Measurements from ENCODE around the gene SF3B3. TPM values are rescaled to one million over a fixed set of nuclear protein-coding genes. Genes with fewer than 3 reads are reported as not detected.
A peak's percentile ranks its signal among the peaks of the same experiment; 100 is the strongest.

SF3B3 gene
- total and polyA plus RNA-seq, 10 of the 15 experiments (the other 5 are each of a cell fraction or from before 2014, with no cell fraction given) = 134 to 453 (median 215) TPM

- no peaks in the 10 kb centered on the region for H3K27me3 ChIP-seq (replicated peaks in 1 of 2; ENCODE audit: control insufficient read depth in 2 of 2, insufficient read depth in 2 of 2, low read length in 1 of 2)
- peaks cover 26 to 28% of the 10 kb centered on the region in 2 experiments for H3K36me3 ChIP-seq (ENCODE audit: control insufficient read depth in 2 of 2, insufficient read depth in 2 of 2, low read length in 1 of 2)
- H3K27ac ChIP-seq (ENCODE audit: control insufficient read depth, insufficient read depth) = no peak overlapping the region
- no peak overlapping the region for H3K4me2 ChIP-seq (ENCODE audit: control insufficient read depth, insufficient read depth)
- H2AFZ ChIP-seq (ENCODE audit: control insufficient read depth, low read depth, low read length) = no peak overlapping the region
- intact Hi-C loops (cut with micrococcal nuclease; ENCODE audit: unreplicated experiment) (no loop called here), in situ Hi-C loops (cut with MboI) (no loop called here)
- no peak for TF ChIP-seq NKRF (conservative IDR thresholded peaks at IDR 0.05)
- DNase-seq (ENCODE audit: low read depth, low spot score) (no peak), ATAC-seq (no peak), FAIRE-seq (no peak)
- H3K9me3 ChIP-seq (replicated peaks; ENCODE audit: control insufficient read depth, insufficient read depth, low read length) = no peaks in the 10 kb centered on the region
- no peaks in the 10 kb centered on the region for H4K20me1 ChIP-seq (ENCODE audit: control insufficient read depth, insufficient read depth)
- BruUV-seq (replicated peaks) = no TSS peak
- peaks cover 11% of the 10 kb centered on the region for H3K4me1 ChIP-seq (ENCODE audit: control insufficient read depth, insufficient read depth, low read length)
- no peak overlapping the region for H3K4me3 ChIP-seq
- SMC1A ChIA-PET (ENCODE audit: uncharacterized antibody, unreplicated experiment) = interaction anchor here (1.1 to 2.4 kb wide), 6 partner anchors 13 to 51 kb away, joined by 3 to 22 read pairs (median 4); partner anchors contain the start of gene ST3GAL2
- CTCF ChIA-PET = interaction anchor here (1.5 kb wide), 1 partner anchor 87 kb away, joined by 4 read pairs; no protein-coding TSS in a partner anchor
- POLR2A ChIA-PET = no interaction called here
- RAD21 ChIA-PET (ENCODE audit: unreplicated experiment) = interaction anchor here (1.3 kb wide), 2 partner anchors 27 to 55 kb away, joined by 7 read pairs; partner anchors contain the start of gene FCSK
- no peaks in the 10 kb centered on the region for H3K79me2 ChIP-seq (ENCODE audit: control insufficient read depth, insufficient read depth, low read length)
- H3K9ac ChIP-seq (ENCODE audit: control insufficient read depth, insufficient read depth, low read length) = no peak overlapping the region
- 93% methylated on average over 5 of the region's 5 CpGs for WGBS (ENCODE audit: insufficient coverage, insufficient replicate concordance, low lambda C conversion rate, missing lambda C conversion rate)
Observed at GRCh38 chr16:70482624-70483023, 41.0 kb upstream of the SF3B3 start.

GRCh38 chr16:70483426-70483825, 40.2 kb upstream of the SF3B3 start:
- FAIRE-seq (peak; percentile 61), ATAC-seq (peak; percentile 89), DNase-seq (ENCODE audit: low read depth, low spot score) (peak; percentile 59)
- ChIA-PET SMC1A (ENCODE audit: uncharacterized antibody, unreplicated experiment) (interaction anchor here (0.7 to 2.4 kb wide), 18 partner anchors 9 to 102 kb away, joined by 3 to 22 read pairs (median 4); partner anchors contain the start of genes COG4 and ST3GAL2), CTCF (interaction anchor here (0.6 to 1.8 kb wide), 18 partner anchors 11 to 128 kb away, joined by 3 to 8 read pairs (median 4); partner anchors contain the start of genes COG4, FCSK and SF3B3), RAD21 (ENCODE audit: unreplicated experiment) (interaction anchor here (0.8 to 1.8 kb wide), 11 partner anchors 28 to 114 kb away, joined by 3 to 8 read pairs (median 4); partner anchors contain the start of genes FCSK and ST3GAL2), POLR2A (interaction anchor here (0.6 to 2.2 kb wide), 6 partner anchors 30 to 103 kb away, joined by 3 to 8 read pairs (median 4); partner anchors contain the start of gene ST3GAL2)
- H3K4me1 ChIP-seq (ENCODE audit: control insufficient read depth, insufficient read depth, low read length) = peaks cover 9% of the 10 kb centered on the region
- intact Hi-C loops (cut with micrococcal nuclease; ENCODE audit: unreplicated experiment) = no loop called here
- H3K4me2 ChIP-seq (ENCODE audit: control insufficient read depth, insufficient read depth) = no peak overlapping the region
- H3K9ac ChIP-seq (ENCODE audit: control insufficient read depth, insufficient read depth, low read length) = no peak overlapping the region
- no peak overlapping the region for H3K4me3 ChIP-seq
- in situ Hi-C loops (cut with MboI) = no loop called here
- H3K27ac ChIP-seq (ENCODE audit: control insufficient read depth, insufficient read depth) = peak overlapping the region; percentile 46
- H3K27me3 ChIP-seq (replicated peaks in 1 of 2; ENCODE audit: control insufficient read depth in 2 of 2, insufficient read depth in 2 of 2, low read length in 1 of 2) = no peaks in the 10 kb centered on the region
- H2AFZ ChIP-seq (ENCODE audit: control insufficient read depth, low read depth, low read length) = no peak overlapping the region
- no peaks in the 10 kb centered on the region for H3K79me2 ChIP-seq (ENCODE audit: control insufficient read depth, insufficient read depth, low read length)
- H3K9me3 ChIP-seq (replicated peaks; ENCODE audit: control insufficient read depth, insufficient read depth, low read length) = no peaks in the 10 kb centered on the region
- H3K36me3 ChIP-seq (ENCODE audit: control insufficient read depth in 2 of 2, insufficient read depth in 2 of 2, low read length in 1 of 2) = peaks cover 25 to 26% of the 10 kb centered on the region in 2 experiments
- WGBS (ENCODE audit: insufficient coverage, insufficient replicate concordance, low lambda C conversion rate, missing lambda C conversion rate) = 2% methylated on average over 5 of the region's 5 CpGs
- no TSS peak for BruUV-seq (replicated peaks)
- H4K20me1 ChIP-seq (ENCODE audit: control insufficient read depth, insufficient read depth) = no peaks in the 10 kb centered on the region
- TF ChIP-seq ZNF207 (IDR thresholded peaks at IDR 0.05; ENCODE audit: borderline replicate concordance) (no peak), REST (IDR thresholded peaks at IDR 0.05; ENCODE audit: low read depth, low read length) (no peak), SRF (IDR thresholded peaks at IDR 0.05; ENCODE audit: low read depth in 2 of 2, low read length in 2 of 2) (no peak), NR2C2 (IDR thresholded peaks at IDR 0.05; ENCODE audit: borderline replicate concordance, control insufficient read depth, insufficient read length, low read depth) (no peak), TCF3 (IDR thresholded peaks at IDR 0.05; ENCODE audit: borderline replicate concordance, insufficient read depth, low read depth, low read length) (no peak), SP1 (IDR thresholded peaks at IDR 0.05; ENCODE audit: low read depth, low read length) (no peak), YBX1 (IDR thresholded peaks at IDR 0.05) (no peak), IRF3 (IDR thresholded peaks at IDR 0.05) (no peak), RUNX3 (IDR thresholded peaks at IDR 0.05; ENCODE audit: low read length) (no peak)

All from GM12878 (cell line).